Thymus (tissue), 11 donors: Measurements from ENCODE around the gene FAM50B. TPM values are rescaled to one million over a fixed set of nuclear protein-coding genes. Genes with fewer than 3 reads are reported as not detected.

Experiments used
- DNase-seq, 9 donors: peaks; one replicate each; pipeline ENCODE4 v3.0.0-alpha.2; 2013; ENCODE audit warnings: low spot score in 9 of 9, low read depth in 6 of 9, missing footprints in 1 of 9
- H3K27ac ChIP-seq, 2 donors: one replicate each; pipeline ENCODE4 v1.5.1; 2013; ENCODE audit warnings: control low read depth in 1 of 2, low read depth in 1 of 2, low read length in 1 of 2, mild to moderate bottlenecking in 1 of 2, moderate library complexity in 1 of 2
- H3K27me3 ChIP-seq, 2 donors: one replicate each; pipeline ENCODE4 v1.5.1; 2013; ENCODE audit warnings: low read length in 1 of 2; ENCODE audit not compliant: control insufficient read depth in 2 of 2, insufficient read depth in 1 of 2
- H3K36me3 ChIP-seq, 2 donors: one replicate each; pipeline ENCODE4 v1.5.1; 2013; ENCODE audit warnings: low read length in 1 of 2, mild to moderate bottlenecking in 1 of 2, moderate library complexity in 1 of 2; ENCODE audit not compliant: control insufficient read depth in 2 of 2, insufficient read depth in 2 of 2
- H3K4me1 ChIP-seq, 2 donors: one replicate each; pipeline ENCODE4 v1.5.1; 2013; ENCODE audit warnings: low read length in 2 of 2; ENCODE audit not compliant: control insufficient read depth in 2 of 2, insufficient read depth in 2 of 2
- H3K4me3 ChIP-seq, 2 donors: one replicate each; pipeline ENCODE4 v1.5.1; 2013; ENCODE audit warnings: low read length in 2 of 2, control low read depth in 1 of 2, mild to moderate bottlenecking in 1 of 2
- H3K9me3 ChIP-seq, 2 donors: one replicate each; pipeline ENCODE4 v1.5.1; 2013; ENCODE audit warnings: low read length in 1 of 2, mild to moderate bottlenecking in 1 of 2; ENCODE audit not compliant: control insufficient read depth in 2 of 2, insufficient read depth in 1 of 2
- WGBS: extraction: QIAGEN DNeasy Blood & Tissue Kit; methylation state at CpG from one replicate; pipeline ENCODE4 v1.1.7; 2013; 5-methylcytosine and 5-hydroxymethylcytosine counted together
- polyA plus RNA-seq: library from polyadenylated mRNA; stranded (reverse); fragments of 200-250 nt; gene quantifications from one replicate; pipeline ENCODE4 v1.2.3, GENCODE V29; 2013
- total RNA-seq: library from RNA; stranded (reverse); fragments of 120-200 nt; gene quantifications from one replicate; pipeline ENCODE4 v1.2.4, GENCODE V29; 2013
- donor health status: healthy.

FAM50B gene
- total and polyA plus RNA-seq, 2 donors: 11.2 to 11.6 TPM

DNA sequence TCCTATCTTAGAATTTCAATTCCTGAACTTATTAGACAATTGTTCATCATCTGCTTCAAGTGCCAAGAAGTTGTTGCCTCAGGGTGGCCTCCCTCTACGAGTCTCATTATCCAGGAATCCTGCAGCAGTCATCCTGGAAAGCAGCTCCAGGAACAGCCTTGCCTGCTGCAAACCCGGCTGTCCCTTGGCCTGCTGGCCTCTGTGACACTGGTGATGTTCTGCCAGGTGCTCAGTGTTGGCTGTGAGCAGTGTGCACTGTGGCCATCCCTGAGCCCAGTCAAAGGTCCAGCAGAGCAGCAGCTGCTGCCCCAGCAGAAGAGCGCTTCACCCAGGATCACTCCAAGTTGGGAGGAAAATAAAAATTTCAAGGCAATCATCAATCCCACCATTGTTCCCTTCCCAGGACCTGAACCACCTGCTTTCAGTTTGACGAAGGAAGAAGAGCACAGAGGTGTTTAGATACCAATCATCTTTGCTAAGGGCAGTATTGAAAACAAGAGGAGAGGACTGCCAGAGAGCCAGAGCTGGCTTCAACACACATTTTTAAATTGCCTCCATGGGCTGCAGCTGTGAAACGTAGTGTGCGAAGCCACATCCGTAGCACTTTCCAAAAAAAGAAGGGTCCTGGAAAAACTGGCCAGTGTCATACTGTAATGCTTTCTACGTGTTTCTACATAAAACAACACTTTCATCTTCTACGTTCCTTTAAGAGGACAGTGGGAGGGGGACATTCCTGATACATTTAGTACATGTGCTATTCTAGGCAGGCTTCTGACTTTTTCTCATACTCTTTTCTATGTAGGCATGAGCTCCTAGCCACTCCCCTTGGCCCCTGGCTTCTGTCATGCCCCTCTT is 7.2 kb upstream of the FAM50B start:
- Histone ChIP-seq H3K27me3 (no peaks in the 10 kb centered on the region), H3K36me3 (no peaks in the 10 kb centered on the region), H3K27ac (peak overlapping the region in 1 of 2 donors; percentile 18), H3K4me1 (no peaks in the 10 kb centered on the region), H3K9me3 (no peaks in the 10 kb centered on the region), H3K4me3 (no peak overlapping the region)
- no peak for DNase-seq
- 92% methylated on average over 9 of the region's 9 CpGs for WGBS

DNA sequence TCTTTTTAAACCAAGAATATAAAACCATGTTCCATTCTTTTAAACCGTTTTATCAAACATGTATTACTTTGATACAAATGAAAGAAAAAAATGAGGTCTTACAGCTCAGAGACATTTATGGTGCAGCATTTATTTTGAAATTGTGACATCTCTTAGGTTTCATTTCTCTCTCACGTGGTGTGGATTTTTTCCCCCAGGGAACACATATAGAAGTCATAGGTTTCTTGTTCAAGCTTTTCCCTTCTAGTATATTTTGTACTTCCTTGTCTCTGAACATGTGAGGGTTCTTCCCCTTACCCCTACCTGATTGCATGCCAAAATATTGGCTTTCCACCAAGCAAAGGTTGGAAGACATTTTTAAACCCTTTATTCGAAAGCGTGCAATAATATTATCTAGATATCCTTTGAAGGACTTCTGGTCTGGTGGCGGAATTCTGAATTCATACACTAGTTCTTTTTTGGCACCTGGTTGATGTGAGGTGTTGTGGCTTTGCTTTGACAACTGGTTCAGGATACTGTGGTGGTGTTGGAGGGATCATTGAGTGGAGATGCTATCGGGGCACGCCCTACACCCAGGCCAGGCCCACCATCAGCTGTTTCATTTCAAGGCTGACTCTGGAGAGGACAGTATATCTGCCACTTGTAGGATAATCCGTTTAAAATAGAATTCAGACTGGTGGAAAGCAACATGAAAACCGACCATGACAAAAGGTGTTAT is 5.6 kb upstream of the FAM50B start:
- H3K36me3 ChIP-seq: no peaks in the 10 kb centered on the region
- WGBS: 86% methylated on average over 9 of the region's 9 CpGs
- no peak overlapping the region for H3K4me3 ChIP-seq
- H3K27me3 ChIP-seq: no peaks in the 10 kb centered on the region
- no peak overlapping the region for H3K27ac ChIP-seq
- no peak for DNase-seq
- H3K9me3 ChIP-seq: no peaks in the 10 kb centered on the region
- no peaks in the 10 kb centered on the region for H3K4me1 ChIP-seq

DNA sequence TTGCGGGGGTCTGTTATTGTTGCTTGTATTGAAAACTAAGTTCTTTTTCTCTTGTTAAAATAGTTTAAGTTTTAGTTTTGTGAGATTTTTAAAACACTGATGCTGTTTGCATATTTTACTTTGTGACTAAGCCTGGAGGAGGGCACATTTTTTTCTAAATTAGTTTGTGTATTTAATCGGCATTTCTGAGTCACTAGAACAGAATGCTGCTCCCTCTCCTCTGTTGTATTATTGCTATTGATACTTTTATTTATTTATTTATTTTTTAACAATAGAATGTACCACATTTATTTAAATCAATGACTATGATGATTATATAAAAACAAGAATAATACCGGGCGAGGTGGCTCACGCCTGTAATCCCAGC is 5.1 kb upstream of the FAM50B start:
- no peak for DNase-seq
- WGBS: 97% methylated on average over 5 of the region's 5 CpGs

DNA sequence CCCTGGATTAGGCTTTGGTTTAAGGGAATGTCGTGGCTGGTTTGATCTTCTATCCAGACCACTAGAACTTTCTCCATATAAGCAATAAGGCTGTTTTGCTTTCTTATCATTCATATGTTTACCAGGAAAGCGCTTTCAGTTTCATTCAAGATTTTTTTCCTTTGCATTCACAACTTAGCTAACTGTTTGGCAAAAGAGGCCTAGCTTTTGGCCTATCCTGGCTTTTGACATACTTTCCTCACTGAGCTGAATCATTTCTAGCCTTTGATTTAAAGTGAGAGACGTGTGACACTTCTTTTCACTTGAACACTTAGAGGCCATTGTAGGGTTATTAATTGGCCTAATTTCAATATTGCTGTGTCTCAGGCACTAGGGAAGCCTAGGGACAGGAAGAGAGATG is 1.7 kb upstream of the FAM50B start:
- WGBS: 92% methylated on average over 3 of the region's 3 CpGs
- Histone ChIP-seq H3K27me3 (no peaks in the 10 kb centered on the region), H3K36me3 (no peaks in the 10 kb centered on the region), H3K4me3 (no peak overlapping the region), H3K27ac (no peak overlapping the region), H3K4me1 (peaks cover 0 to 12% of the 10 kb centered on the region in 2 donors), H3K9me3 (peaks cover 1 to 15% of the 10 kb centered on the region in 2 donors)
- DNase-seq: no peak

More for the DNA sequence above, 5.1 kb upstream of the FAM50B start:
- H3K4me3 ChIP-seq: no peak overlapping the region
- no peaks in the 10 kb centered on the region for H3K36me3 ChIP-seq
- H3K27me3 ChIP-seq: no peaks in the 10 kb centered on the region
- no peaks in the 10 kb centered on the region for H3K4me1 ChIP-seq
- no peak overlapping the region for H3K27ac ChIP-seq
- no peaks in the 10 kb centered on the region for H3K9me3 ChIP-seq

DNA sequence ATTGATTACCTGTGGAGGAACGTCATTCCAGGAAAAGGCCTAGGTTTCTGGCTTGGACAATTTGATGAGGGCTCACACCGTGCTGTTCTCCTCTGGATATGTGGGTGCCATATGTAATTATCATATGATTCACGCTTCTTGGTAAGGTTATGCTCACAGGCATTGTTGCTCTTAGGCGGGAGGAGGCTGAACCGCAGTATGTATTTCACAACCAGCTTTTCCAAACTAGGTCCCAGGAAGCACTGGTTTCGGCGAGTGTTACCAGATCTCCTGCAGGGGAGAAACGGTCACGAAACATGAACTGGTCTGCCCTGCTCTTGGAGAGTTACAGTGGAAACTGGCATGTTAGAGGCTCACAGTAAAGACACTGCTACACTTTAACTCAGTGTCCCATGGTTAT is 793 bp upstream of the FAM50B start:
- H3K27ac ChIP-seq: no peak overlapping the region
- no peak for DNase-seq
- 98% methylated on average over 9 of the region's 9 CpGs for WGBS
- no peaks in the 10 kb centered on the region for H3K36me3 ChIP-seq
- H3K27me3 ChIP-seq: no peaks in the 10 kb centered on the region
- H3K9me3 ChIP-seq: peaks cover 1 to 15% of the 10 kb centered on the region in 2 donors
- H3K4me3 ChIP-seq: peak overlapping the region in 1 of 2 donors; percentile 72
- H3K4me1 ChIP-seq: peaks cover 0 to 12% of the 10 kb centered on the region in 2 donors

DNA sequence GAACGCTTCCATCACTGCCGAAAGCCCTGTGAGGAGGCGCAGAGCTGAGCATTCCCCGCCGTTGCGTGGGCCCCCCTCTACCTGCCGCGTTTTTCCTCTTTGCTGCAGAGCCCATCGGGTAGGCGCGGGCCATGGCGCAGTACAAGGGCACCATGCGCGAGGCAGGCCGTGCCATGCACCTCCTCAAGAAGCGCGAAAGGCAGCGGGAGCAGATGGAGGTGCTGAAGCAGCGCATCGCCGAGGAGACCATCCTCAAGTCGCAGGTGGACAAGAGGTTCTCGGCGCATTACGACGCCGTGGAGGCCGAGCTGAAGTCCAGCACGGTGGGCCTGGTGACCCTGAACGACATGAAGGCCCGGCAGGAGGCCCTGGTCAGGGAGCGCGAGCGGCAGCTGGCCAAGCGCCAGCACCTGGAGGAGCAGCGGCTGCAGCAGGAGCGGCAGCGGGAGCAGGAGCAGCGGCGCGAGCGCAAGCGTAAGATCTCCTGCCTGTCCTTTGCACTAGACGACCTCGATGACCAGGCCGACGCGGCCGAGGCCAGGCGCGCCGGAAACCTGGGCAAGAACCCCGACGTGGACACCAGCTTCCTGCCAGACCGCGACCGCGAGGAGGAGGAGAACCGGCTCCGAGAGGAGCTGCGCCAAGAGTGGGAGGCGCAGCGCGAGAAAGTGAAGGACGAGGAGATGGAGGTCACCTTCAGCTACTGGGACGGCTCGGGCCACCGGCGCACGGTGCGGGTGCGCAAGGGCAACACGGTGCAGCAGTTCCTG is 693 bp downstream of the FAM50B start:
- no peaks in the 10 kb centered on the region for H3K36me3 ChIP-seq
- H3K9me3 ChIP-seq: peaks cover 1 to 15% of the 10 kb centered on the region in 2 donors
- WGBS: 72% methylated on average over 73 of the region's 73 CpGs
- H3K27ac ChIP-seq: peak overlapping the region in 1 of 2 donors; percentile 37
- H3K4me1 ChIP-seq: peaks cover 0 to 12% of the 10 kb centered on the region in 2 donors
- no peaks in the 10 kb centered on the region for H3K27me3 ChIP-seq
- DNase-seq: peak in 3 of 9 donors; percentile 9 to 18 (median 18)
- peak overlapping the region; percentile 55 to 72 for H3K4me3 ChIP-seq

DNA sequence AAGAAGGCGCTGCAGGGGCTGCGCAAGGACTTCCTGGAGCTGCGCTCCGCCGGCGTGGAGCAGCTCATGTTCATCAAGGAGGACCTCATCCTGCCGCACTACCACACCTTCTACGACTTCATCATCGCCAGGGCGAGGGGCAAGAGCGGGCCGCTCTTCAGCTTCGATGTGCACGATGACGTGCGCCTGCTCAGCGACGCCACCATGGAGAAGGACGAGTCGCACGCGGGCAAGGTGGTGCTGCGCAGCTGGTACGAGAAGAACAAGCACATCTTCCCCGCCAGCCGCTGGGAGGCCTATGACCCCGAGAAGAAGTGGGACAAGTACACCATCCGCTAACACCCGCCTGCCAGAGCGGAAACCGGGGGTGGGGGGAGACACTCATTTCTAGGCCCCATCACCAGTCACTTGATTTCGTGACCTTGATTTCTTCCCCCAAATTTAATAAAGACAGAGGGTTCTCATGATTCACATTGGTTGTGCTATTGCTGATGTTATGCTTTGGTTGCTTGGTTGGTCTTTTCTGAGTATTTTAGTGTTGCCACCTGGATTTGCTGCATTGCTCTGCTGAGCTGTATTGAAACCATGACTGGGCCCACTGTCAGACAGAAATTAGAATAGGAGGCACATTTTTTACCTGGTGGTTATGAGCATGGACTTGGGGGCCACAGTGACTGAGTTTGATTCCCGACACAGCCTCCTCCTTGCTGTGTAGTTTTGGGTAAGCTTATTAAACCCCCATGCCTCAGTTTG is 1.5 kb downstream of the FAM50B start:
- WGBS: 98% methylated on average over 33 of the region's 33 CpGs
- Histone ChIP-seq H3K36me3 (no peaks in the 10 kb centered on the region), H3K4me1 (peaks cover 0 to 12% of the 10 kb centered on the region in 2 donors), H3K27me3 (no peaks in the 10 kb centered on the region), H3K4me3 (peak overlapping the region in 1 of 2 donors; percentile 72), H3K9me3 (peaks cover 1 to 15% of the 10 kb centered on the region in 2 donors), H3K27ac (no peak overlapping the region)
- no peak for DNase-seq

- no peak for DNase-seq
- 84% methylated on average over 2 of the region's 2 CpGs for WGBS
- H3K36me3 ChIP-seq: no peaks in the 10 kb centered on the region
Observed at GRCh38 chr6:3851839-3852238, 2.7 kb downstream of the FAM50B start.

More at GRCh38 chr6:3851839-3852238, 2.7 kb downstream of the FAM50B start:
- H3K4me1 ChIP-seq: peaks cover 0 to 12% of the 10 kb centered on the region in 2 donors
- H3K4me3 ChIP-seq: no peak overlapping the region
- peaks cover 1 to 15% of the 10 kb centered on the region in 2 donors for H3K9me3 ChIP-seq
- H3K27me3 ChIP-seq: no peaks in the 10 kb centered on the region
- no peak overlapping the region for H3K27ac ChIP-seq
